K562 (cell line): ENCODE results near the gene DYNC2H1. TPM values are rescaled to one million over a fixed set of nuclear protein-coding genes. Genes with fewer than 3 reads are reported as not detected.

Experiments used
- ATAC-seq: fragments of 200-7000 bp; cut with Tn5 transposase; 3 replicates; pipeline ENCODE4 v1.9.1; 2020; ENCODE audit warnings: moderate library complexity
- BruUV-seq: library from RNA; stranded (reverse); fragments of 400-500 nt; replicated peaks from 2 replicates; lab custom pipeline; 2021; lab: Mats Ljungman, UMichigan
- CTCF ChIA-PET: fragments of 300-600 bp; formaldehyde crosslinking; extraction: SDS; loops from one replicate; lab custom pipeline; 2021; ENCODE audit warnings: low intra/inter-chr PET ratio; lab: Yijun Ruan, JAX
- POLR2A ChIA-PET: fragments of 300-600, 350-650 bp; sonication (Branson Sonifier 250); formaldehyde crosslinking; extraction: SDS; loops from one replicate; lab custom pipeline; 2021; ENCODE audit warnings: antibody characterized with exemption, inconsistent platforms; lab: Yijun Ruan, JAX
- DNase-seq, 4 experiments: peaks; one replicate each; pipeline versions ENCODE4 v3.0.0 to v3.0.0-alpha.2; 2011 to 2018; ENCODE audit warnings: low spot score in 3 of 4, mixed read lengths in 3 of 4; ENCODE audit errors: extremely low read depth in 1 of 4
- FAIRE-seq: peaks from 2 replicates; lab custom pipeline; 2011; peaks lifted over from hg19 to GRCh38; lab: Jason Lieb, UNC
- H2AFZ ChIP-seq: 2 replicates; pipeline ENCODE4 v1.6.0; 2011; ENCODE audit warnings: low read depth, low read length, control low read depth, inconsistent platforms
- H3K27ac ChIP-seq: fragments of 200-600 bp; 3 replicates; pipeline ENCODE4 v1.8.0; 2011; ENCODE audit warnings: low read depth, mild to moderate bottlenecking, control low read depth, inconsistent platforms, low read length, moderate library complexity, mixed read lengths; ENCODE audit errors: extremely low read depth
- H3K27me3 ChIP-seq, 2 experiments: fragments of 300-600 bp in 1 of 2; 2 replicates in 1 of 2; 3 replicates in 1 of 2; pipeline versions ENCODE4 v1.6.0 to v1.8.0; 2011; ENCODE audit warnings: inconsistent platforms in 2 of 2, low read length in 2 of 2, mild to moderate bottlenecking in 1 of 2, mixed read lengths in 1 of 2, moderate library complexity in 1 of 2; ENCODE audit not compliant: control insufficient read depth in 2 of 2, insufficient read depth in 2 of 2
- H3K36me3 ChIP-seq: fragments of 300-600 bp; 3 replicates; pipeline ENCODE4 v1.8.0; 2011; ENCODE audit warnings: mild to moderate bottlenecking, low read length, inconsistent platforms; ENCODE audit not compliant: control insufficient read depth, insufficient read depth
- H3K4me1 ChIP-seq, 2 experiments: fragments of 200-600 bp in 1 of 2; replicated peaks in 1 of 2; 2 replicates in 1 of 2; 3 replicates in 1 of 2; pipeline versions ENCODE4 v1.5.1 to v1.8.0; 2011; ENCODE audit warnings: inconsistent platforms in 2 of 2, low read length in 2 of 2, mild to moderate bottlenecking in 1 of 2, mixed read lengths in 1 of 2, moderate library complexity in 1 of 2; ENCODE audit not compliant: control insufficient read depth in 2 of 2, insufficient read depth in 2 of 2
- H3K4me2 ChIP-seq: 2 replicates; pipeline ENCODE4 v1.6.1; 2011; ENCODE audit warnings: low read length, control low read depth, inconsistent platforms, mixed read lengths; ENCODE audit not compliant: insufficient read depth
- H3K4me3 ChIP-seq: fragments of 200-600 bp; sonication (generic), shearing (Covaris generic); 2 replicates; pipeline ENCODE4 v1.5.1; 2016; ENCODE audit warnings: control low read depth, inconsistent platforms
- H3K79me2 ChIP-seq: fragments of 200-600 bp; 3 replicates; pipeline ENCODE4 v1.8.0; 2011; ENCODE audit warnings: low read length, inconsistent platforms; ENCODE audit not compliant: control insufficient read depth, insufficient read depth
- H3K9ac ChIP-seq, 2 experiments: 2 replicates each; pipeline versions ENCODE4 v1.6.0 to v1.6.1; 2011; ENCODE audit warnings: low read depth in 2 of 2, low read length in 2 of 2, control low read depth in 1 of 2, inconsistent platforms in 1 of 2, mild to moderate bottlenecking in 1 of 2, mixed read lengths in 1 of 2; ENCODE audit not compliant: insufficient read depth in 1 of 2
- H3K9me1 ChIP-seq: one replicate; pipeline ENCODE4 v1.6.0; 2011; ENCODE audit warnings: inconsistent platforms, mild to moderate bottlenecking, low read length, moderate library complexity; ENCODE audit not compliant: control insufficient read depth, insufficient read depth
- H3K9me3 ChIP-seq: replicated peaks from 2 replicates; pipeline ENCODE4 v1.5.1; 2011; ENCODE audit warnings: low read depth, low read length, inconsistent platforms; ENCODE audit not compliant: control insufficient read depth, insufficient read depth
- H4K20me1 ChIP-seq: replicated peaks from 2 replicates; pipeline ENCODE4 v1.6.1; 2011; ENCODE audit warnings: low read length, inconsistent platforms, mixed read lengths; ENCODE audit not compliant: control insufficient read depth, insufficient read depth
- CBFB ChIP-seq: sonication (generic); formaldehyde crosslinking; IDR thresholded peaks from 2 replicates; pipeline ENCODE4 v1.4.0; 2020; ENCODE audit warnings: mild to moderate bottlenecking, missing genetic modification reagents
- E2F3 ChIP-seq: fragments of 250-450 bp; sonication (Bioruptor Pico); IDR thresholded peaks from 2 replicates; pipeline ENCODE4 v1.4.0; 2020; ENCODE audit warnings: mild to moderate bottlenecking
- EZH2 ChIP-seq: IDR thresholded peaks from 2 replicates; pipeline ENCODE4 v1.6.1; 2012; ENCODE audit warnings: low read depth, mild to moderate bottlenecking, inconsistent platforms, low read length, borderline replicate concordance
- FOS ChIP-seq: IDR thresholded peaks from 3 replicates; pipeline ENCODE4 v1.6.1; 2011; ENCODE audit not compliant: insufficient read length; ENCODE audit errors: extremely low read depth
- KAT2B ChIP-seq: IDR thresholded peaks from one replicate; pipeline ENCODE4 v1.6.1; 2012; ENCODE audit warnings: low read depth, mild to moderate bottlenecking, control low read depth, inconsistent platforms, low read length, moderate library complexity
- KAT8 ChIP-seq: fragments of 450-650 bp; IDR thresholded peaks from 2 replicates; pipeline ENCODE4 v1.6.1; 2016; ENCODE audit warnings: low read depth, mild to moderate bottlenecking
- LEF1 ChIP-seq: fragments of 450-650 bp; IDR thresholded peaks from 2 replicates; pipeline ENCODE4 v1.6.1; 2016; ENCODE audit warnings: mild to moderate bottlenecking
- MBD2 ChIP-seq: sonication (generic); IDR thresholded peaks from 2 replicates; pipeline ENCODE4 v1.6.1; 2016; ENCODE audit warnings: low read depth, borderline replicate concordance
- MEF2D ChIP-seq: conservative IDR thresholded peaks from 2 replicates; pipeline ENCODE4 v1.6.1; 2016; ENCODE audit warnings: low read depth, missing genetic modification characterization, missing compliant biosample characterization
- MIER1 ChIP-seq: fragments of 450-650 bp; IDR thresholded peaks from 2 replicates; pipeline ENCODE4 v1.6.1; 2016; ENCODE audit warnings: antibody characterized with exemption, mild to moderate bottlenecking, low read depth
- NCOA1 ChIP-seq: fragments of 450-650 bp; IDR thresholded peaks from 2 replicates; pipeline ENCODE4 v1.6.1; 2016; ENCODE audit warnings: low read depth
- NCOA4 ChIP-seq: fragments of 450-650 bp; IDR thresholded peaks from 2 replicates; pipeline ENCODE4 v1.6.1; 2018; ENCODE audit warnings: mild to moderate bottlenecking; ENCODE audit not compliant: partially characterized antibody
- NCOA6 ChIP-seq: fragments of 450-650 bp; IDR thresholded peaks from 2 replicates; pipeline ENCODE4 v1.6.1; 2017; ENCODE audit warnings: mild to moderate bottlenecking
- NFATC3 ChIP-seq: fragments of 450-650 bp; IDR thresholded peaks from 2 replicates; pipeline ENCODE4 v1.6.1; 2017; ENCODE audit warnings: mild to moderate bottlenecking
- POU5F1 ChIP-seq: fragments of 150-350 bp; IDR thresholded peaks from 2 replicates; pipeline ENCODE4 v1.6.1; 2014; ENCODE audit warnings: borderline replicate concordance, low read length, low read depth, mild to moderate bottlenecking; ENCODE audit not compliant: partially characterized antibody
- RBM39 ChIP-seq: fragments of 200-400 bp; formaldehyde crosslinking; optimal IDR thresholded peaks from 2 replicates; pipeline ENCODE3; 2018; ENCODE audit warnings: low read depth, low read length
- SAFB ChIP-seq: fragments of 200-400 bp; formaldehyde crosslinking; IDR thresholded peaks from 2 replicates; pipeline ENCODE4 v1.6.1; 2017; ENCODE audit warnings: low read depth, low read length, borderline replicate concordance
- SRF ChIP-seq, 2 experiments: fragments of 250-450, 450-650 bp in 1 of 2; sonication (Bioruptor Pico) in 1 of 2; sonication (generic) in 1 of 2; formaldehyde crosslinking; IDR thresholded peaks; 2 replicates each; pipeline versions ENCODE4 v1.5.0 to v1.5.1; 2020 to 2022; ENCODE audit warnings: mild to moderate bottlenecking in 1 of 2, missing genetic modification reagents in 1 of 2
- XRCC5 ChIP-seq: fragments of 200-400 bp; formaldehyde crosslinking; IDR thresholded peaks from 2 replicates; pipeline ENCODE4 v1.6.1; 2017; ENCODE audit warnings: low read depth, mild to moderate bottlenecking, low read length
- WGBS: fragments of 100-300 bp; shearing (Covaris generic); methylation state at CpG from one replicate; pipeline ENCODE4 v1.1.6; 2016; ENCODE audit warnings: low coverage, mixed read lengths; ENCODE audit not compliant: insufficient coverage; ENCODE audit errors: missing lambda C conversion rate; 5-methylcytosine and 5-hydroxymethylcytosine counted together
- in situ Hi-C: fragments of 300-500 bp; cut with MboI; formaldehyde crosslinking; loops from 4 replicates; pipeline ENCODE4 v1.15.0; 2018; ENCODE audit warnings: inconsistent platforms, mixed read lengths
- intact Hi-C: fragments of 100-400 bp; cut with micrococcal nuclease; formaldehyde crosslinking; loops from 2 replicates; pipeline ENCODE4 v1.14.2; 2022
- polyA plus RNA-seq, 8 experiments: library from polyadenylated mRNA; depleted of rRNA in 4 of 8; stranded (reverse) in 5 of 8; unstranded in 3 of 8; fragments of >200 nt; fragmentation: Nextera tagmentation in 2 of 8; fragmentation: Illumina TruSeq in 1 of 8; extraction: Ambion mirVana in 2 of 8; extraction: Trizol in 1 of 8; gene quantifications; 2 replicates each; pipeline versions ENCODE4 v1.2.1 to v1.2.3, GENCODE V29; 2011 to 2014; ENCODE audit warnings: inconsistent platforms in 1 of 8, missing spikeins in 1 of 8
- total RNA-seq, 7 experiments: library from RNA; depleted of rRNA in 6 of 7; stranded (reverse); fragments of >200 nt in 6 of 7; fragmentation: Illumina TruSeq in 2 of 7; extraction: Trizol in 2 of 7; gene quantifications; 2 replicates each; pipeline versions ENCODE4 v1.2.1 to v1.2.3, GENCODE V29; 2011 to 2021; ENCODE audit warnings: low replicate concordance in 1 of 7
- TF ChIP-seq, protein P1 (sequence below): IDR thresholded peaks from 2 replicates; pipeline ENCODE4 v1.6.1; 2011; ENCODE audit not compliant: insufficient read length; ENCODE audit errors: extremely low read depth
- TF ChIP-seq, protein P2 (sequence below): fragments of 450-650 bp; conservative IDR thresholded peaks from 2 replicates; pipeline ENCODE4 v1.6.1; 2016; ENCODE audit warnings: missing genetic modification characterization, low read depth, mild to moderate bottlenecking, missing compliant biosample characterization, moderate library complexity
- TF ChIP-seq, protein P3 (sequence below): fragments of 450-650 bp; formaldehyde crosslinking; IDR thresholded peaks from 2 replicates; pipeline ENCODE4 v1.4.0; 2020; ENCODE audit warnings: mild to moderate bottlenecking, moderate library complexity

The DYNC2H1 gene
- total and polyA plus RNA-seq, 9 of the 15 experiments (the other 6 are each of a cell fraction or from before 2014, with no cell fraction given), result 0.08 to 0.64 (median 0.20) TPM

DNA sequence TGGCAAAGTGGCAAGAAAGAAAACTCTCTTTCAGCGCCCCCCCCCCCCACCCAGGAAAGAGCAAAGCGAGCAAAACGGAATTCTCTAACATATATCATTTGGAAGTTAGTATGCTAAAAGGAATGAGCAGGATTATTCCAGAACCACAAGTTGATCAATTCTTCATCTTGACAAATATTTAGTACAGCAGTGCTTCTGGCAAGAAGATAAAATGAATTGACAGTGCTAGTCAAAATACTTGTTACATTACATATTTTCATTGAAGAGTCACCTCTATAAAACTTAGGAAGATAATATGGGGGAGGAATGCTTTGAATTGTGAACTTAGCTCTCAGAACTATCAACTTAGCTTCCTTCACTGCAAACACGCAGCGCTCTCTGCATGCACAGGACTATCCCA is 377.4 kb downstream of the DYNC2H1 start (continued):
- TF ChIP-seq, protein P1, sequence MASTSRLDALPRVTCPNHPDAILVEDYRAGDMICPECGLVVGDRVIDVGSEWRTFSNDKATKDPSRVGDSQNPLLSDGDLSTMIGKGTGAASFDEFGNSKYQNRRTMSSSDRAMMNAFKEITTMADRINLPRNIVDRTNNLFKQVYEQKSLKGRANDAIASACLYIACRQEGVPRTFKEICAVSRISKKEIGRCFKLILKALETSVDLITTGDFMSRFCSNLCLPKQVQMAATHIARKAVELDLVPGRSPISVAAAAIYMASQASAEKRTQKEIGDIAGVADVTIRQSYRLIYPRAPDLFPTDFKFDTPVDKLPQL, result no peak
- no peak for TF ChIP-seq SRF (CRISPR knock-in tag; IDR thresholded peaks at IDR 0.05)
- no peak for TF ChIP-seq MEF2D (tag)
- TF ChIP-seq, protein P2, sequence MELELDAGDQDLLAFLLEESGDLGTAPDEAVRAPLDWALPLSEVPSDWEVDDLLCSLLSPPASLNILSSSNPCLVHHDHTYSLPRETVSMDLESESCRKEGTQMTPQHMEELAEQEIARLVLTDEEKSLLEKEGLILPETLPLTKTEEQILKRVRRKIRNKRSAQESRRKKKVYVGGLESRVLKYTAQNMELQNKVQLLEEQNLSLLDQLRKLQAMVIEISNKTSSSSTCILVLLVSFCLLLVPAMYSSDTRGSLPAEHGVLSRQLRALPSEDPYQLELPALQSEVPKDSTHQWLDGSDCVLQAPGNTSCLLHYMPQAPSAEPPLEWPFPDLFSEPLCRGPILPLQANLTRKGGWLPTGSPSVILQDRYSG, result no peak
- TF ChIP-seq POU5F1, result no peak

DNA sequence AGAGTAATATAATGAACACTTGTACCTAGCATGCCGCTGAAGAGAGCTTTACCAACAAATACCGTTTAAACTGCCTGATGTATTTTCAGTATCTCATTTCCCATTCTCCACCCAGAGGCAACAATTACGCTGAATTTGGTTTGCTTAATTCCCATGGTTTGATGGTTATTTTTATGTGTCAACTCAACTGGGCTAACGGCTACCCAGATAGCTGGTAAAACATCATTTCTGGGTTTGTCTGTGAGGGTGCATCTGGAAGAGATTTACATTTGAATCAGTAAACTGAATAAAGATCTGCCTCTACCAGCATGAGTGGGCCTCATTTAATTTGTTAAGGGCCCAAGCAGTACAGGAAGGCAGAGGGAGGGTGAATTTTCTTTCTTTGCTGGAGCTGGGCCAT is 377.9 kb downstream of the DYNC2H1 start:
- no TSS peak for BruUV-seq
- TF ChIP-seq NCOA4 (no peak), NCOA6 (no peak), LEF1 (no peak), SAFB (no peak), RBM39 (no peak), CBFB (CRISPR knock-in tag) (no peak), NFATC3 (no peak), MIER1 (no peak), NCOA1 (no peak), EZH2 (no peak), XRCC5 (no peak), KAT2B (no peak), E2F3 (no peak), MBD2 (no peak), FOS (no peak), KAT8 (no peak)
- TF ChIP-seq, protein P3, sequence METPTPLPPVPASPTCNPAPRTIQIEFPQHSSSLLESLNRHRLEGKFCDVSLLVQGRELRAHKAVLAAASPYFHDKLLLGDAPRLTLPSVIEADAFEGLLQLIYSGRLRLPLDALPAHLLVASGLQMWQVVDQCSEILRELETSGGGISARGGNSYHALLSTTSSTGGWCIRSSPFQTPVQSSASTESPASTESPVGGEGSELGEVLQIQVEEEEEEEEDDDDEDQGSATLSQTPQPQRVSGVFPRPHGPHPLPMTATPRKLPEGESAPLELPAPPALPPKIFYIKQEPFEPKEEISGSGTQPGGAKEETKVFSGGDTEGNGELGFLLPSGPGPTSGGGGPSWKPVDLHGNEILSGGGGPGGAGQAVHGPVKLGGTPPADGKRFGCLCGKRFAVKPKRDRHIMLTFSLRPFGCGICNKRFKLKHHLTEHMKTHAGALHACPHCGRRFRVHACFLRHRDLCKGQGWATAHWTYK (CRISPR knock-in tag), result no peak
- intact Hi-C loops (no loop called here), in situ Hi-C loops (no loop called here)
- Histone ChIP-seq H3K4me2 (no peak overlapping the region), H4K20me1 (no peaks in the 10 kb centered on the region), H2AFZ (no peak overlapping the region), H3K79me2 (no peaks in the 10 kb centered on the region), H3K27ac (no peak overlapping the region), H3K4me1 (no peaks in the 10 kb centered on the region), H3K9me3 (no peaks in the 10 kb centered on the region), H3K9me1 (no peaks in the 10 kb centered on the region), H3K4me3 (no peak overlapping the region), H3K27me3 (no peaks in the 10 kb centered on the region), H3K9ac (no peak overlapping the region), H3K36me3 (no peaks in the 10 kb centered on the region)
- DNase-seq (no peak), FAIRE-seq (no peak), ATAC-seq (no peak)
- 2% methylated on average over 4 of the region's 4 CpGs for WGBS
- ChIA-PET POLR2A (no interaction called here), CTCF (no interaction called here)
